Muscle of back (tissue), 11 donors: Measurements from ENCODE around the gene PRKG1. TPM values are rescaled to one million over a fixed set of nuclear protein-coding genes. Genes with fewer than 3 reads are reported as not detected.
A peak's percentile ranks its signal among the peaks of the same experiment; 100 is the strongest.
"Not testable (repeated sequence)": the region's sequence is repeated elsewhere in the genome, so short reads cannot be mapped to it uniquely, and the experiment has no call there.

ENCODE experiments used
- DNase-seq, 3 donors: peaks; one replicate each; pipeline versions ENCODE4 v3.0.0 to v3.0.0-alpha.2; 2013
- polyA plus RNA-seq, 10 donors: library from polyadenylated mRNA; unstranded; fragments of 120-200 nt; gene quantifications; one replicate each; pipeline ENCODE4 v1.2.1, GENCODE V29; 2013; ENCODE audit not compliant: insufficient read length in 10 of 10

Gene PRKG1
- polyA plus RNA-seq, 10 donors: 32.4 to 71.5 (median 45.2) TPM

DNA sequence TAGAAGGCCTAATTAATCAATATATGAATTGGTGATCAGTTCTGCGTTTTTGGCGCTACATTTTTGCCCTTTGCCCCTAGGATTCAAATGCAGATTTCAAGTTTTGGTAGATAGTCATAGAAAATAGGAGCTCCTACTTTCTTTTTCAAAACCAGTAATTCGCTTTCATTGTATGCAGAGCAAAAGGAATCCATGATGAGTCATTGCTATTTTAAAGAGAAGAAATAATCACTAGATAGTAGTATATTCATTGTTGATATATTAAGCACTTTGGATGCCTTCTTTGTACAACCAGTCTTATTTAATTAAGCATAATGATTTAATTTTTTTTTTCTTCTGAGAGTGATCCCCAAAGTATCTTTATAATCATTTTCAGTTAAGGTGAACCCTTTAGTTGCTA, 574.8 kb downstream of the PRKG1 start:
- no peak for DNase-seq

GRCh38 chr10:51651063-51651462, 576.8 kb downstream of the PRKG1 start:
- no peak for DNase-seq

- peak; percentile 24 to 72 (median 37) for DNase-seq
These were observed 578.7 kb downstream of the PRKG1 start for GRCh38 chr10:51653025-51653424.

DNA sequence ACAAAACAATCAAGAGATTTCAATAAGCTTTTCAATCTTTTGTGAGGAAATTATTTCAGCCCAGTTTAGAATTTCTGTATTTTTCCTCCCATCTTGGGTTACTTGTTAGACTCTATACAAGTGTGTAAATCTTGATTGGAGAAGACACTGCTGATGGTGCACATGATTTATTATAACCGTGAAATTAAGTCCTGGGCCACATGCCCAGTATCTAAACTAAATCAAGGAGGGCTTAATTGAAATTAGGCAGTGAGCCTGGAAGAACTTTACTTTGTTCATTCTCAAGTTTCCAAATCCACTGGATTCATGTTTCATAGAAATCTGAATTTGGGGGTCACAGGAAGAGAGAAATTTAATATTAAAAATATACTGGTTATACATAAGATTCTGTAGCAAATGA, 580.6 kb downstream of the PRKG1 start:
- peak in 1 of 3 donors; percentile 37 for DNase-seq

DNA sequence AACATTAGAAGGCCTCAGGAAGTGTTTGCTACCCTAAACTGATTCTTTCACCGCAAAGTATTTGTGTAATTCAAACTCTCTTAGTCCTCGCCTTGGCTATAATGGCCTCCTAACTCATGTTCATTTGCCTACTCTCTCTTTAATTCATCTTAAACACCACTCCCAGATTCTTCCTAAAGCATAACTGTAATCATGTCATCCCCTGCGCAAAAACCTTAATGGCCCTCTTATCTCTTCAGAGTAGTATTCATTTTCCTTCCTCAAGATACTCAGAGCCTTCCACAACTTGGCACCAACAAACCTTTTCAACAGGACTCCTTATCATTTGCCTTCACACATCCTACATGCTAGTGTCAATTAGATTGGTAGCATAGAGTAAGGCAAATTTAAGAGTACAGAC, 582.2 kb downstream of the PRKG1 start:
- DNase-seq: no peak

DNA sequence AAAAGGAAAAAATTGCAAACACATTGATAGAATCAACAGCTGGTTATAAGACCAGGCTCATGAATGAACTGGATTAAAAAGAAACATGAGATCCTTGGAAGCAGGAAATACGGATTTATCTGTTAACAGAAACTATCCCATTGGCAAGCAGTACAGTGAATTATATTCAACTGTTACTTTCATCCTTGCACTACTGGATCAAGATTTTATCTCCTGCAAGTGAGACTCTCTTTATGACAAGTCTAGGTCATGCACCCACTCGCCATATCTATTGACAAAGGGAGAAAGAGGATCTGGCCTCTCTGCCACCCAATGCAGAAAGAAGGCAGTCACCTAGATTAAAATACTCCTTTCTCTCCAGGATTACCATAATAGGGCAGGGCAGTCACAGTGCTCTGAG, 583.7 kb downstream of the PRKG1 start:
- peak in 2 of 3 donors; percentile 32 to 61 for DNase-seq

DNA sequence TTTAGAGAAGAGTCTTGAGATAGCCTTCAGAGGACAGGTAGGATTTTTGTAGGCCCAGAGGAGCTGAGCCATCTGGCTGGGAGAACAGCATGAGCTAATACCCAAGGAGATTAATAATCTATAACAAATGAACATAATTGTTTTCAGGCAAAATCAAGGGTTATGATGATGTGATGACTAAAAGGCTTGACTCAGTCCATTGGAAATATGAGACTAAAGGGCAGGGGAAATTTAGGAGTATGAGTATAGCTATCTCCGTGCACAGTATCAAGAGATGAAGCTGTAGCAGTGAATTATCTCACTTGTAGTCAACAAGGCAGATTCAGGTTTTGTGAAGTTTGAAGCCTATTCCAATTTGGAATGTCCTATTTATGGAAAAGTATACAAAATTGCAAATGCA, 585.1 kb downstream of the PRKG1 start:
- DNase-seq: no peak

- no peak for DNase-seq
These were observed 588.8 kb downstream of the PRKG1 start for GRCh38 chr10:51663086-51663485.

- peak in 1 of 3 donors; percentile 42 for DNase-seq
These were observed 592.2 kb downstream of the PRKG1 start for GRCh38 chr10:51666456-51666855.

DNA sequence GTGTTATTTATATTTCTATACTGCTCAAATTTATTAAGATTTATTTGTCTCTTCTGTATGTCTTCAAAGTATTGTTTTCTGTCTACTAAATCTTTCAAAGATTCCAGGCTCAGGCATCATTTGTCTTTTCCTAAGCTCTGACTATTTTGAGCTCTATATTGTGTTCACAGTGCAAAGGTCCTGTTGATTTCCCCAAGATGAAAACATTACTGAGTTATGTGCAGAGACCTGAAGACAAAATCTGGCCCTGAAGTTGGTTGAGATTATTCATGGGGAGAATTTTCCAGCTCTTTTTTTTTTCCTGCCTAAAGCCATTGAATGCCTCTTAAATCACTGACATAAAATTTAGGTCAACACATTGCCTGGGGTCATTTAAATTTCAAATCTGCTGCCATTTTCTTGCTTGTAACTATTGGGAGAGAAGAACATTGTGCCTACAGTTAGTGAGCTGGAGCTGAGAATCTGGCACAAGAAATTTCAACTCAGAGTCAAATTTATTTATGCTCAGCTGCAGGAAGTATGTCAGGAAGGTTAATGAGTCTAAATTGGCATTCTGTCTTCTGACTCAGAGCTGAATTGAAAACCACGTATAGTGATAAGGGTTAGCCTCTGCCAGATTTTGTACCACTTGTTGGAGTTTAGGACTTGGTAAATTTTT, 593.5 kb downstream of the PRKG1 start:
- DNase-seq: no peak

DNA sequence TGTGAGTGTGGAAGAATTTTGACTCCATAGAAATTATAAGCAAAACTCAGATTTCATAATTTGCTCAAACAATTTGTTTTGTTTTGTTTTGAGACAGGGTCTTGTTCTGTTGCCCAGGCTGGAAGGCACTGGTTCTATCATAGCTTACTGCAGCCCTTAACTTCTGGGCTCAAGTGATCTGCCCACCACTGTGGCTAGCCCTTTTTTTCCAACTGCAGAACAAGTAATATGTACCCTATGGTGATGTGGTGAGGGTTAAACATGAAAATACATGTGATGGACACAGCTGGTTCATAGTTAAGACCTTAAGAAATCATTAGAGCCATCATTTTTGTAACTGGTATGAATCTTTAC, 594.0 kb downstream of the PRKG1 start:
- DNase-seq: no peak

DNA sequence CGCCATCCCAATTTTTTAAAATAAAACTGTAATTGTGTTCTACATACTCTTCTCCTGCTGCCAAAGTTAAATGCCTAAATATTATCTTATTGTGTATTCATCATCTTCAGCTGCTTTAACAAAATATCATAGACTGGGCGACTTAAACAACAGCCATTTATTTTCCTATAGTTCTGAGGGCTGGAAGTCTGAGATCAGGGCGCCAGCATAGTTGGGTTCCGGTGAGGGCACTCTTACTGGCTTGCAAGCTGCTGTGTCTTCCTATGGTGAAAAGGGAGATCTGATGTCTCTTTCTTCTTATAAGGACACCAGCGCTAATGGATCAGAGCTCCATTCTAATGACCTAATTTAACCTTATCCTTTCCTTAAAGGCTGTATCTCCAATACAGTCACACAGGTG, 594.8 kb downstream of the PRKG1 start:
- no peak for DNase-seq

DNA sequence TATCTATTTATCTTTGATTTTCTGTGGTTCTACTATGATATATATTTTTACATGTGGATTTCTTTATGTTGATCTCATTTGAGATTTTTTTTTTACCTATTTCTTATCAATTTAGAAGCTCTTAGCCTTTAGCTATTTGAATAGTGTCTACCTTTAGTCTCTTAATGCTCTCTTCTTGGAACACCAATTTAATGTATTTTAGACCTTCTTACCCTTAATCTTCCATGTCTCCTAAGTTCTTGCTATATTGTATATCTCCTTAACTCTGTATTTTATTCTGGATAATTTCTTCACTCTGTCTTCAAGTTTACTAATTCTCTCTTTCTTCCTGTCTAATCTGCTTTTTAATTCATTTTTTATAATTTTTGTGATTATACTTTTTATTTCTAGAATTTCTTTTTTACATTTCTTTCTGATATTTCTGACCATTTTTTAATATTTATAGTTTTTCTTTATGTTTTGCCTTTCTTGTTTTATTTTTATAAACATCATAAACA, 597.8 kb downstream of the PRKG1 start:
- DNase-seq: no peak

DNA sequence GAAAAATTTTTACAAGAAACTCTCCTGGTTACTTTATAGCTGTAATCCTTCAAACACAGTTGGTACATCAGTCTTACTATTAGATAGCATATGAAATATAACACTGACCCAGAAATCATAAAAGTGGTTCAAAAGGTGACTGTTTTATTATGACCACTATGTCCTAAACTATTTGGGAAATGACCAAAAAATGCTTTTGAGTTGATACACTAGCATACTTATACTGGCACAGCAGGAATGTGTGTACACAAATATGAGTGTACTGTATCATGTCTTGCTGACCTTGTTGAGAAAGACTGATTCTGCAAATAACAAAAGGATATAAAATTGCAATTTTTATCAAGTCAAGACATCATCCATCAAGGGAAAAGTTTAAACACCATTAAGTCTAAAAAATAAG, 600.8 kb downstream of the PRKG1 start:
- no peak for DNase-seq

DNA sequence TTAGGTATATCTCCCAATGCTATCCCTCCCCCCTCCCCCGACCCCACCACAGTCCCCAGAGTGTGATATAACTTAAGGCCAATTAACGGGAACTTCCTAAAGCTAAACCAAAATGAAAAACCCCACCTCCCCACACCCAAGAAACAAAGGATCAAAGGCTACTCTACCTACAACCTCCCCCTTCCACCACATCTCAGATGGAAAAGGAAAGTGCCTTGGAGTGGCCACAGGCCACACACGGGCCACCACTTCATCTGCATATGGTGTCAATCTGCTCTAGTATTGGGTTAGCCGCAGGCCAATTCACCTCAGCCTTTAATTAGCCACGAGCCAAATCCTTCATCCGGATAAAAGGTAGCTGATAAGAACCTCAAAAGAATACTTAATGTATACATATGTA, 605.6 kb downstream of the PRKG1 start:
- DNase-seq: no peak

DNA sequence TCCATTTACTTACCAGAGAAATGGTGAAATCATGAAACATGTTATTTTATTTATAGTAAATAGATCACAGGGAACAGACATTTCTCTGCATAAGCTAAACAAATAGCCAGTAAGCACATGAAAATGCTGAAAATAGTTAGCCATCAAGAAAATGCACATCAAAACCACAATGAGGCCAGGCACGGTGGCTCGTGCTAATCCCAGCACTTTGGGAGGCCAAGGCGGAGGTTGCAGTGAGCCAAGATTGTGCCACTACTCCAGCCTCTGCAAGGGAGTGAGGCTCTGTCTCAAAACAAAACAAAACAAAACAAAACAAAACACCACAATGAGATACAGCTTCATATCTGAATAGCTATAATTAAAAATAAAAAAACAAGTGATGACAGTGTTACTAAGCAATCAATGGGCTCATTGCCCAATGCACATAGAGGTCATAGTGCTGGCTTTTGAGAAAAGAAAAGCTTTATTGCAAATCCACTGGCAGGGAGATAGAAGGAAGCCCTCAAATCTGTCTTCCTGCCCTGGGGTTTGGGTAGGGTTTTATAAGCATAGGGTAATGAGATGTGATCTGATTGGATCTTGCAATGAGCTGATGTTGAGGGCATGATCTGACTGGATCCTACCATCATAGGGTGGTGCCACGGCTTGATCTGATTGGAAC, 608.9 kb downstream of the PRKG1 start:
- peak in 1 of 3 donors; percentile 30 for DNase-seq

DNA sequence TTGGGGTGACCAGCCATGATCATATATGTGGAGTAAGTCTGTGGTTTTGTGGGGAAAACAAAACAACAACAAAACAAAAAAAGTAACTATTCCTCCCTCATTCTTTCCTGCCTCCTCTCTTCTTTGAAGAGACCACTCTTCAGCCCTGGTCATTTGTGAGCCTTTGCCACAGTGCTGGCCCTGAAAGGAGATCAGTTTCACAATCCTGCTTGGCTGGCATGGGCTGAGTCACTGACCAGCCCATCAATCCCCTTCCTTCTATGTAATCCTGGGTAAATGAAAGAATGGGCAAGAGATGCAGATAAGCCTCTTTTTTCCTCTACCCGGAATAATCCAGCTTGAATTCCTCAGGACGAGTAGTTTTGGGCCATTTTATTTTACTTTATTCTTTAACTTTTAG, 611.5 kb downstream of the PRKG1 start:
- DNase-seq: no peak

DNA sequence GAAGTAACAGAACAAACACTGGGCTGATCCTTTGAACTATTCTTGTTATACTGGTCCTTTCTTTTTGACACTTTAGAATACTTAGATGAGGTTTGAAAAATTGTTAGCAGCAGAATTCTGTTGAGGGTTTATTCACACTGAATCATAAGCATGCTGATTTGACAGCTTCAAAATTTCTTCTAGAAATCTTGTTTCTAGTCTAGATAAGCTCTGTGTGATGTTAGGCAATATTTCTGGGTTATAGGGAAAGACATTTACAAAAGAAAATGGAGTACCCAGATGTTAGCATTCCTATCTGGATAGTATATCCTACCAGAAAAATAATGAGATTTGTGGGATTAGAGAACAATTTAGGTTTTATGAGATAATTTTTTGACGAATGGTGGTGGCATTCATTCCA, 613.0 kb downstream of the PRKG1 start:
- DNase-seq: no peak

DNA sequence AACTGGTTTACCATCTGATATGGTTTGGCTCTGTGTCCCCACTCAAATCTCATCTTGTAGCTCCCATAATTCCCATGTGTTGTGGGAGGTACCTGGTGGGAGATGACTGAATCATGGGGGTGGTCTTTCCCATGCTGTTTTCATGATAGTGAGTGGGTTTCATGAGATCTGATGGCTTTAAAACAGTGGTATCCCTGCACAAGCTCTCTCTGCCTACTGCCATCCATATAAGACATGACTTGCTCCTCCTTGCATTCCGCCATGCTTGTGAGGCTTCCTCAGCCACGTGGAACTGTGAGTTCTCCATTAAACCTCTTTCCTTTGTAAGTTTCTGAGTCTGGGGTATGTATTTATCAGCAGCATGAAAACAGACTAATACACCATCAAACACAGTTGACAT, 614.5 kb downstream of the PRKG1 start:
- not testable (repeated sequence) for DNase-seq

DNA sequence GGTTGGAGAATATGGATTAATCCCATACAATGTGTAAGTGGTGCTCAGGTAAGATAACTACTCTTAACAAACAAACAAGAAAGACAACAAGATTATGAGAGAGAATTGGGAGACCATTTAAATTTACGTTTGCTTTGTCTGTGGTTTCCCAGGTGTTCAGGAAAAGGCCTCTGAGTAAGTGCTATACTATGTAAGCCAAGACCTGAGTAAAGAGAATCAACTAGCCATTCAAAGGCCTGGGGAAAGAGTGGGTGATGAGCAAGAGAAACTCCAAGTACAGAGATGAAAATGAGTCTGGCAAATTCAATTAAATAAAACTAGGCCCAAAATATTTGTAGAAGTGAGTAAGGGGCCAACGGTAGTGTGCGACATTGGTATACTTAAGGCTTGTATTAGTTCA, 615.2 kb downstream of the PRKG1 start:
- no peak for DNase-seq

- no peak for DNase-seq
These were observed 616.8 kb downstream of the PRKG1 start for GRCh38 chr10:51691135-51691534.

- no peak for DNase-seq
These were observed 619.9 kb downstream of the PRKG1 start for GRCh38 chr10:51694086-51694768.

- no peak for DNase-seq
These were observed 622.0 kb downstream of the PRKG1 start for GRCh38 chr10:51696251-51696650.
